VCaP (cell line): ENCODE results near the gene STAT4.

Source experiments
- H3K27ac ChIP-seq: fragments of 450-650 bp; 2 replicates; pipeline ENCODE4 v1.5.1; 2017
- CTCF ChIP-seq: fragments of 450-650 bp; conservative IDR thresholded peaks from 2 replicates; pipeline ENCODE4 v1.5.1; 2017; ENCODE audit warnings: mild to moderate bottlenecking, moderate library complexity

The STAT4 gene

GRCh38 chr2:191190435-191190834 is 39.6 kb upstream of the STAT4 start:
- H3K27ac ChIP-seq: no peak overlapping the region
- TF ChIP-seq CTCF: no peak

DNA sequence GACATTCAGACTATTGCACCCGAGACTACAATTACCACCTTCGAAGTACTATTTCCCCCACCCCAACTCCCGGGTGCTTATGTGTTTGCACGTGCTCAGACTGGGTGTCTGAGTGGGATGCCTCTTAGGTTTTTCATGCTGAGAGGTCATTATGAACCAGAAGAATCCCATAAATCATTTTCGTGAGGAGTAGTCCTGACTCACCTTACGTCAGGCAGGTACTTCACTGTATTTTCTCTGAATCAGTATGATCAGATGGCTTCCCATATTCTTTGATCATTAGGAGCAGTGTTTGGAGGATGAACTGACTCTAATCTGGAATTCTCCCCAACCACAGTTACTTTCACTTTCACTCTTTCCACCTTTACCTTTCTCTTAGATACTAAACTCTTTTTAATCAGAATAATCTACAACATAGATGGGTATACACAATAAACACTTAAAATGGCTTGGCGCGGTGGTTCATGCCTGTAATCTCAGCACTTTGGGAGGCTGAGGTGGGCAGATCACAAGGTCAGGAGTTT is 38.4 kb upstream of the STAT4 start:
- H3K27ac ChIP-seq: no peak overlapping the region
- TF ChIP-seq CTCF: no peak

DNA sequence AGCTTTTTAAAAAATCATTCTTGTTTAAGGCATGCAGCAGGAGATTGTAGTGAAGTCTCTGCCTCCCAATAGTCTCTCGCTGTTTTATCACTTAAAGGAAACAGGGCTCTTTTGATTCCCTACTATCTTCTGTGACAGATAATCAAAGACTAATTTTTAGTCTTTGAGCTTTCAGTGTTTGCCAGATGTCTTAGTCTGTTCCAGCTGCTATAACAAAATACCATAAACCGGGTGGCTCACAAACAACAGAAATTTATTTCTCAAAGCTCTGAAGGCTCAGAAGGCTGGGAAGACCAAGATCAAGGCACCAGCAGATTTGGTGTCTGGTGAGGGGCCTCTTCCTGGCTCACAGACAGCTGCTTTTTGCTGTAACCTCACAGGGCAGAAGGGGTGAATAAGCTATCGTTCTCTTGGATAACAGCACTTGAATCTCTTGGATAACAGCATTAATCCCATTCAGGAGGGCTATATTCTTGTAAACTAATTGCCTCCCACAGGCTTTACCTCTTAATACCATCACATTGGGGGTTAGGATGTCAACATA is 37.8 kb upstream of the STAT4 start:
- no peak overlapping the region for H3K27ac ChIP-seq
- no peak for TF ChIP-seq CTCF

- no peak for TF ChIP-seq CTCF
- H3K27ac ChIP-seq: no peak overlapping the region
Measured at GRCh38 chr2:191187105-191187829, 36.5 kb upstream of the STAT4 start.

- TF ChIP-seq CTCF: no peak
- no peak overlapping the region for H3K27ac ChIP-seq
Measured at GRCh38 chr2:191184457-191184856, 33.7 kb upstream of the STAT4 start.

- TF ChIP-seq CTCF: no peak
Measured at GRCh38 chr2:191183516-191183915, 32.7 kb upstream of the STAT4 start.

GRCh38 chr2:191183081-191183480 is 32.3 kb upstream of the STAT4 start:
- H3K27ac ChIP-seq: no peak overlapping the region

More at GRCh38 chr2:191183516-191183915, 32.7 kb upstream of the STAT4 start:
- H3K27ac ChIP-seq: no peak overlapping the region

More at GRCh38 chr2:191183081-191183480, 32.3 kb upstream of the STAT4 start:
- TF ChIP-seq CTCF: no peak
